NCI-H82 (cell line): ENCODE results near the gene POLE2.
"Not testable (repeated sequence)": the region's sequence is repeated elsewhere in the genome, so short reads cannot be mapped to it uniquely, and the experiment has no call there.

Experiments used
- DNase-seq: peaks from one replicate; lab custom pipeline; 2025; lab: John Stamatoyannopoulos, UW

POLE2 gene, protein sequence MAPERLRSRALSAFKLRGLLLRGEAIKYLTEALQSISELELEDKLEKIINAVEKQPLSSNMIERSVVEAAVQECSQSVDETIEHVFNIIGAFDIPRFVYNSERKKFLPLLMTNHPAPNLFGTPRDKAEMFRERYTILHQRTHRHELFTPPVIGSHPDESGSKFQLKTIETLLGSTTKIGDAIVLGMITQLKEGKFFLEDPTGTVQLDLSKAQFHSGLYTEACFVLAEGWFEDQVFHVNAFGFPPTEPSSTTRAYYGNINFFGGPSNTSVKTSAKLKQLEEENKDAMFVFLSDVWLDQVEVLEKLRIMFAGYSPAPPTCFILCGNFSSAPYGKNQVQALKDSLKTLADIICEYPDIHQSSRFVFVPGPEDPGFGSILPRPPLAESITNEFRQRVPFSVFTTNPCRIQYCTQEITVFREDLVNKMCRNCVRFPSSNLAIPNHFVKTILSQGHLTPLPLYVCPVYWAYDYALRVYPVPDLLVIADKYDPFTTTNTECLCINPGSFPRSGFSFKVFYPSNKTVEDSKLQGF

DNA sequence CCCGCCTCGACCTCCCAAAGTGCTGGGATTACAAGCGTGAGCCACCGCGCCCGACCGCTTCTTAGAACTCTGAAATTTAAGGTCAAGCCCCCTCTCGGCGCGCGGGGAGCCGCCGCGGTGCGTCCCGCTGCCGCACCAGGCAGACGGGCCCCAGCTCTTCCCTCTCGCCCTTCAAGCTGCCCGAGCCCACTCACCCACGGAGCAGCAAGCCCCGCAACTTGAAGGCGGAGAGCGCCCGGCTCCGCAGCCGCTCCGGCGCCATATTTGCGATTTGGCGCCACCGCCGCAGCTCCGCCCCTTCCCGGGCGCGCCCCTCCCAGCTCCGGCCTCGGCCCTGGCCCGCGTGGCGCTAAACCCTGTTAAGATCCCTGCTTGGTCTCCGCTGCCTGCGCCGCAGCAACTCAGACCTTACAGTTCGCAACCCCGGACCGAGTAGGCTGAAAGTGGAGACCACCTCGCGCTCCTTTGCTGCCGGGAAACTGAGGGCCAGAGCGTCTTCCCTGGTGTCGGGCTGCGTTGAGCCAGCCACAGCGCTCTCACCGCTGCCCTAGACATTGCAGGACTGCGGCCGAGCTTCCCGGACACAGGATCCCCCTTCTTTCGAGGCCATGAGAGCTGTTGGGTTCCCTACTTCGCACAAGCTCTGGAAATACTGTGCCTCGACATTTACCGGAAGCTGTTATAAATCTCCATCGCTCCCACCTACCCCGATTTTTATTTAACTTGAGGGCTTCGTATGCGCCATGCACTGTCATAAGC is at the start of gene POLE2:
POLE2 (minus strand) TSS at position 273 of the 759 bp plus-strand sequence; CDS start at position 262, 11 bp downstream.
- DNase-seq, result peak; percentile 86

DNA sequence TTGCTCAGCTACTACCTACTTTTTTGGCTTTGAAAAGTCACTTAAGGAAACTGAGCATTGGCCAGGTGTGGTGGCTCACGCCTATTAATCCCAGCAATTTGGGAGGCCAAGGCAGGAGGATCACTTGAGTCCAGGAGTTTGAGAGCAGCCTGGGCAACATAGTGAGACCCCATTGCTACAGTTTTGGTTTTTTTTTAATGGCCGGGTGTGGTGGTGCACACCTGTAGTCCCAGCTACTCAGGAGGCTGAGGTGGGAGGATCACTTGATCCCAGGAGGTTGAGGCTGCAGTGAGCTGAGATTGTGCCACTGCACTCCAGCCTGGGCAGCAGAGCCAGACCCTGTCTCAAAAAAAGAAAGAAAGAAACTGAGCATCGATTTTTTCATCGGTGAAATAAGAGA is 47.7 kb upstream of the POLE2 start:
- DNase-seq, result not testable (repeated sequence)

DNA sequence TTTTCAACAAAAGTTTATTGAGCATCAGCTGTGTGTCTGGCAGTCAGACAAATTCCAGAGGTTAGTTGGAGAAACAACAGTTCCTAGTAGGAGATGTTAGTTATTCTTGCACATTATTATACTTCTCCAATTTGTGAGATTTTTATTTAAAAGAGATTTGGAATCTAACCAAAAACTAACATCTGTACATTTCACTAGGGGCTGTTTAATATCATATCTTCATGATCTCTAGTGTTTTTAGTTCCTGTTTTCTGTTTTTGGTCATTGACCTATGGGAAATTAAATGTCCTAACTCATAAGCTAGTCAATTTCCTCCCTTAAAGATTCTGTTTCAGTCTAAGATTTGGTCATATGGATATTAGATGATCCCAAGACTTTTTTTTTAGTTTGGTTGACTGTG is 45.8 kb upstream of the POLE2 start:
- no peak for DNase-seq

DNA sequence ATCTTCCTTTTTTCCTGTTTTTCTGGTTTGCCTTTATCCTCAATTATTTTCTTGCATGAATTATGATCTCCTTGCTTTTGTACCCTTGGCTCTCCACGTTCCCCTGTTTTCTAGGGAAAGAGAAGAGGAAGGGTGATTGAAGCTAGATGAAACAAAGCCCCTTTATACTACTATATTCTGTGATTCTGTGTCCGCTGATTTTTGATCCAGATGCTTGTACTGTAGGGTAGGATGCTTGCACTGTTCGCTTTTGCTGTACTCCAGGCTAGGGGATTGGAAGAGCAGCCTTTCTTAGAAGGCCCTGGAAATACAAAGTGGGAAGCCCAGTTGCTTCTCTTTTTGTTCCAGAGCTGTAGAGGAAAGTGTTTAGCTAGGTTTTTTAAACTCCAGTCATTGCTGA is 44.9 kb upstream of the POLE2 start:
- no peak for DNase-seq

DNA sequence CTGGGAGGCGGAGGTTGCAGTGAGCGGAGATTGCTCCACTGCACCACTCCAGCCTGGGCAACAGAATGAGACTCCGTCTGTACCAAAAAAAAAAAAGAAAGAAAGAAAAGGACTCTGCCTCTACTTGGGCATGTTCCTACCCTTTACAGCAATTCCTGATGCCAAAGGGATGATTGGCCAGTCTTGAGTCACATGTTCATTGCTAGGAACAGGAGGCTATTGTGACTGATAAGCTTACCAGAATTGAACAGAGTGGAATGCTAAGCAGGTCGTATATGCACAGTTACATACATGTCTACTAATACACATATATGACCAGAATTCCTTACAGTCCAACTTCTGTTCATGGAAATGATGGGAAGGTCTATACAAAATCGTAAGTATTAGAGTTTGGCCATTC is 39.2 kb upstream of the POLE2 start:
- no peak for DNase-seq

DNA sequence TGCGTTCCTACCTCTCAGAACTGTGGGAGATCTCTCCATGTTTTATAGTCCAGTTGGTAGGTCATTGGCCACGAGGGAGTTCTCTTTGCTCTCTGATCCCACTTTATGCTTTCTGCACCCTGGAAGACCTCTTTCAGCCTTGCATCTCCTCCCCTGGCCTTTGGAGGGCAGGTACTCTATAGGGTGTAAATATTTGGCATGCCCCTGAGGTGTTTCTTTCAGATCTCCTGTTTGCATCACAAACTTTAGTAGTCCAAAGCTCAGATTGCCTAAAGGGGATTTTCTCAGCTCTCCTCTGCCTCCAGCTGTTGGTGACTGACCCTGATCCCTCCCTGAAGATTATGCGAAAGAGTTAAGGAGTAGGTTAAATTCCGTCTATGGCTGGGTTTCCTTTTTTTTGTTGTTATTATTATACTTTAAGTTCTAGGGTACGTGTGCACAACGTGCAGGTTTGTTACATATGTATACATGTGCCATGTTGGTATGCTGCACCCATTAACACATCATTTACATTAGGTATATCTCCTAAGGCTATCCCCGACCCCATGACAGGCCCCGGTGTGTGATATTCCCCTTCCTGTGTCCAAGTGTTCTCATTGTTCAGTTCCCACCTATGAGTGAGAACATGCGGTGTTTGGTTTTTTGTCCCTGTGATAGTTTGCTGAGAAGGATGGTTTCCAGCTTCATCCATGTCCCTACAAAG is 33.9 kb upstream of the POLE2 start:
- DNase-seq, result not testable (repeated sequence)

DNA sequence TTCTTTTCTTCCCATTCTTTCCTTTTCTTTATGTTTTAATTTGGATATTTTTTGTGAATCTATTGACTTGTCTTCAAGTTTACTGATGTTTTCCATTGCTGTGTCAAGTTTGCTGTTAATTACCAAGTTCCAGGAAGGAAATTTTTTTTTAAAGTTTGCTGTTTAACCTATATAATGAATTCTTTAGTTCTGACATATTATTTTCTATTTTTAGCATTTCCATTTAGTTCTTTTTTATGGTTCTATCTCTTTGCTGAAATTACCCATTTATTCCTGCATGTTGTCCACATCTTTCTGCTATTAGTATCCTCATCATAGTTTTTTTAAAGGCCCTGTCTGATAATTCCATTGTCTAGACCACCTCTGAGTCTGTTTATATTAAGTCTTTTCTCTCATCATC is 32.7 kb upstream of the POLE2 start:
- no peak for DNase-seq

DNA sequence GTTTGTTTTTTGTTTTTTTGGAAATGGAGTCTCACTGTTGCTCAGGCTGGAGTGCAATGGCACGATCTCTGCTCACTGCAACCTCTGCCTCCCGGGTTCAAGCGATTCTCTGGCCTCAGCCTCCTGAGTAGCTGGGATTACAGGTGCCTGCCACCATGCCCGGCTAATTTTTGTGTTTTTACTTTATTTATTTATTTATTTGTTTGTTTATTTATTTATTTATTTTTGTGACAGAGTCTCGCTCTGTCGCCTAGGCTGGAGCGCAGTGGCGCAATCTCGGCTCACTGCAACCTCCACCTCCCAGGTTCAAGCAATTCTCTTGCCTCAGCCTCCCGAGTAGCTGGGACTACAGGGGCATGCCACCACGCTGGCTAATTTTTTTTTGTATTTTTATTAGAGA is 23.0 kb upstream of the POLE2 start:
- DNase-seq, result not testable (repeated sequence)

DNA sequence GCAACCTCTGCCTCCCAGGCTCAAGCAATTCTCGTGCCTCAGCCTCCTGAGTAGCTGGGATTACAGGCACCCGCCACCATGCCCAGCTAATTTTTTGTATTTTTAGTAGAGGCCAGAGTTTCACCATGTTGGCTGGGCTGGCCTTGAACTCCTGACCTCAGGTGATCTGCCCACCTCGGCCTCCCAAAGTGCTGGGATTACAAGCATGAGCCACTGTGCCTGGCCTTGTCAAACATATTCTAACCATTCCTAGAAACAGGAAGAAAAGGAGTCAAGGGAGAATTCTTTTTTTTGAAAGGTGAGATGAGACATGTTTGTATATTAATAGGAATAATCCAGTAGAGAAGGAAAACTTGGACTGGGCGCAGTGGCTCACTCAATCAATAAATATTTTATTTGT is 16.5 kb upstream of the POLE2 start:
- DNase-seq, result not testable (repeated sequence)

DNA sequence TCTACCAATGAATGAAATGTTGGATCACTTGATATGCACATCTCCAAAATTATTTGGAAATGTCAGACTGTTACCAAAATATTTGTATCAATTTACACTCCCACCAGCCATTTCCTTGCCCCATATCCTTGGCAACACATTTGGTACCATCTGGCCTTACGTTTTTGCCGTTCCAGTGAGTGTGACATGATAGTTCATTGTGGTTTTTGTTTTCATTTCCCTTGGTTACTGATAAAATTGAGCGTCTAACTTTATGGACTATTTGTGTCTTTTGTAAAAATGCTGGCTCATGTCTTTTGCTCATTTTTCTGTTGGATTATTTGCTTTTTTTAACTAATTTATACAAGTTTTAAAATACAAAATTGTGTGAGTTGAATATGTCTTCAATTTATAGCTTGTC is 16.0 kb upstream of the POLE2 start:
- no peak for DNase-seq

DNA sequence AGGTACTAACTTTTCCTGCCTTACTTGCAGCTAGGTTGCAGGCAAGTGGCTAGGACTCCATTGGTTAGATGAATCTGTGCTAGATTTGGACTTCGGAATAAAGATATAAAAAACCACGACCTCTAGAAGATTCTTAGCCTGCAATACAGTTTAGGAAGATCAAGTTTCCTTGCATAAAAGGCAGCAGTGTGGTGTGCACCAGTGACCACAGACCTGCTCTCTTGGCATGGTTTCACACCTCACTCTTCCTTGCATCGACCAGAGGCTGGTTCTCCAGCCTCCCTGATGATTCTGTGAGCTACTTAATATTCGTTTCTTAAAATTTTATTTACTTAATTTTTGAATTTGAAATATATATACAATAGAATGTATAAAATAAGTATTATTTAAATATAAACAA is 14.7 kb upstream of the POLE2 start:
- DNase-seq, result no peak

DNA sequence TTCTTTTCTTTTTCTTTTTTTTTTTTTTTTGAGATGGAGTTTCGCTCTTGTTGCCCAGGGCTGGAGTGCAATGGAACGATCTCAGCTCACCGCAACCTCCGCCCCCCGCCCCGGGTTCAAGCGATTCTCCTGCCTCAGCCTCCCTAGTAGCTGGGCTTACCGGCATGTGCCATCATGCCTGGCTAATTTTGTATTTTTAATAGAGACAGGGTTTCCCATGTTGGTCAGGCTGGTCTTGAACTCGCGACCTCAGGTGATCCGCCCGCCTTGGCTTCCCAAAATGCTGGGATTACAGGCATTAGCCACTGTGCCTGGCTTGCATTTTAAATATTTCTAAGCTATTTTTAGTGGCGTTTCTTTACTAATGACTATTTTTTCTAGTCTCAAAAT is 5.7 kb upstream of the POLE2 start:
- not testable (repeated sequence) for DNase-seq

DNA sequence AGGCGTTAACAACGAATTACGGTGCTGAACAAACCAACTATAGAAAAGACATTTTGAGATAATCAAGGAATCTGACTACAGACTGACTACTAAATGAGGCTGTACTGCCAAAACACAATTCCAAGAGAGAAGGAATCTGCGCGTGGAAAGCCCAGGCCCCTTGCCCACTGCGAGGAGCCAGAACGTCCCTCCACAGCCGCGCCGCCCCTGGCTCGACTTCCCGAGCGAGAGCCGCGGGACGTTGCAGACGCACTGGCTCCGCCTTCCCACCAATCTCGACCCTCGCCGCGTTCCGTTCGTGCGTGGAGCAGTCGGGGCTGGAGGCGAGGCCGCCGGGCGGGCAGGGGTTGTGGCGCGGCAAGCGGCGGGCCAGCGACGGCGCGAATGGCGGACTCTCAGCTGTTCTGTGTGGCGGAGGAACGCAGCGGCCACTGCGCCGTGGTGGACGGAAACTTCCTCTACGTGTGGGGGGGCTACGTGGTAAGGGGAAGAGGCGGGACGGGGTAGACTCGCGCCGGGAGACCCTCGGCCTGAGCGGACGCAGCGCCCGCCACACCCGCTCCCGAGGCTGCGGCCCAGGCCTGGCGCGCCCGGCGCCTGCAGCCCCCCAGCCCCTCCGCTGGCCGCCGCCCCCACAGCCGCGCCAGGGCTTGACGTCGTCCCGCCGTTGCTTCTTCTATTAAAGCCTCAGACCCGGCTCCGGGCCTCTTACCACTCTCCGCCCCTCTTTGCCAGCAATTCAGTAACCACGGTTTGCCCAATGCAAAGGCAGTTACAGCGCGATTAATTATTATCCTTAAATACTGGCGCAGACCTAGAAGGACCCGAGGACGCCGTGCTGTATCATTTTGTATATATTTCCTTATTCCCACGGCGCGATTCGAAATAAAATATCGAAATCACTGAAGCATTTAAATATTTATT is 5.1 kb upstream of the POLE2 start, which contains the start of gene KLHDC1:
KLHDC1 (plus strand) TSS at position 310 of the 924 bp plus-strand sequence; CDS start at position 385, 75 bp downstream.
- DNase-seq, result peak; percentile 79

DNA sequence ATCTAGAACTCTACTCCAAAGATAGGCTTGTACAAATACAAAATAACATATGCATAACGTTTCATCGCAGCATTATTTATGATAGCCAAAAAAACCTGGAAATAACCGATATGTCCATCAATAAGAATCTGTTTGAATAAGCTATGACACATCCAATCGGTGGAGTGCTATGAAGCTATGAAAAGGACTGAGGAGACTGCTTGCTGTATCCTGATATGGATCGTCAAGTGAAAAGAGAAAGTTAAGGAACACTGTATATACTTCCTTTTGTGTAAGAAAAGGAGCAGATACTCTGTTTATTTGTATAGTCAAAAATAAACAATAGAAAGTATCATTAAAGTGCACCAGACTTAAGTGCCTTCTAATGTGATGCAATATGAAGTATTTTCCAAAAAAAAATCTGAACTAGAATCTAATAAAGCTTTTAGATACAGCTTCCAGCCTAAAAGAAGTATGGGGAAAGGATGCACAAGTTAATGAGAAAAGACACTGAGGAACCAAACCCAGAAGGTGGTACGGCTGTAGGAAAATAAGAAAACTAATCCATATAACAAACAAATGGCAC is 4.3 kb upstream of the POLE2 start:
- DNase-seq, result no peak

DNA sequence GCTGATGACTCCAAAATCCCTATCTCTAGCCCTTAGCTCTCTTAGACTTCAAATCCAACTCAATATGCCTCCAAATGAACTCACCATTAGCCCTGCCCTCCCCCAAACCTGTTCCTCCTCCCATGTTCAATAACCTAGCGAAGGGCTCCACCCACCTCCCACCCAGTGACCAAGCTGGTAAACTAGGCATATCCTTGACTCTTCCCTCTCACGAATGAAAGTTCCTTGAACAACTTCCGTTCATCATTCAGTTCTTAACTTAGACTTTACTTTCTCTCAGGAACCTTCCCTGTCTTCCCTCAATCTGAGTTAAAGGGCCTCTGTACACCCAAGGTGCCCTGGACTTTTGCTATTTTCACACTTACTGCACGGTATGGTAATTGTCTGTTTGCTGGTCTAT is 3.0 kb upstream of the POLE2 start:
- peak; percentile 4 for DNase-seq

DNA sequence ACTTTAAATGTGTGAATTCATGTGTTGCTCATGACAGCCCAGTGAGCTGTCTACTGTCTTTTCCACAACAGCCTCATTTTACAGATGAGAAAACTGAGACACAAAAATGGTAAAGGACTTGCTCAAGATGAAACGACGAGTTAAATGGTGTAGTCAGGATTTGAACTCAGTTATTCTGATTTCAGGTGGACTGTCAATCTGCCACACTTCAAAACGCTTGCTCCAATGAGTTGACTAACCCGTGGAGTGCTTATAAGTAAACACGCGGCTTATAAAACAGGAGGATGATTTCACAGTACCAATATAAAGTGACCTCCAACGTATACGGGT is 652 bp upstream of the POLE2 start:
- no peak for DNase-seq

DNA sequence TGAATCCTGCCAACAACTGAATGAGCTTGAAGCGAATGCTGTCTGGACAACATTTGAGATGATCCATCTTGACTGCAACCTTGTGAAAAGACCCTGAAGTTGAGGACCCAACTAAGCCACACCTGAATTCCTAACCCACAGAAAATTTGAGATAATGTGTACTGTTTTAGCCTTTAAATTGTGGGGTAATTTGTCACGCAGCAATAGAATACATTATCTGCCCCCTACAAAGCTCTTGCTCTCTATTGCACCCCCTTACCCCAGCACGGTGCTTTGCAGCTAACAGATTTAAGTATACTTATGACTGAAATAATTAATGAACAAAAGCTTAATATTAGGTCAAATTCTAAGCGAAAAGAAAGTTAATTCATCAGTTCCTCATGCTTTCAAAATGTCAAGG is 1.6 kb downstream of the POLE2 start:
- DNase-seq, result no peak

DNA sequence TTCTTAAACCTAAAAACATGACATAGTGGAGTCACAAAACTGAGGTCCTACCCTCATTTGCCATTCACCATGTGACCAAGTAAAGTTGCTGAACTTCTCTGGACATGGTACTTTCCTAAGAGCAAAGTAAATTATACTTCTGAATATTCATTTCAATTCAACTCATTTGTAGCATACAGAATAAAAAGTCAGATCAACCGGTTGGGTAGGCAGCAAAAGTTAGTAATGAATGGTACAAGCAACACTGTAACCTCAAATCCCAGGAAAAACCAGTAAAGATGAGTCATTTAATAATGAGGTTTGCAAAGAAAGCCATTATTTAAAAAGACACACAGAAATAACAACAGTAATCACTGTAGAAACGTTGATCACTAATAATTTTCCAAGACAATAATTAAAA is 8.7 kb downstream of the POLE2 start:
- DNase-seq, result no peak

DNA sequence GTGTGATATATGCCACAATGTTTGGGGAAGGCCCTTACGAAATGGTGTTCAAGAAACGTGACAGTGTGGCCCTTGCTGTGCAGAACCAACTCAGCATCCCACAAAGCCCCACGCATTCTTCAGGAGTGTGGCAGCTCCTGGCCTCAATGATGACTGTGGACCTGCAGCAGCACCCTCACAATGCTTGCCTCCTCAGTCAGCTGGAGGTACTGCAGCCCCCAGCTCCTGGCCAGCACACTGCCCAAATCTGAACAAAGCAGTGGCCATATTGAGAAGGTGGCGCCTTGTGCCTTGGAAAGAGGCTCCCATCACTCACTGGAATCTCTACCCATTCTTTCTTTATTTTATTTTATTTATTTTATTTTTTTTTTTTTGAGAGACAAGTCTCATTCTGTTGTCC is 10.4 kb downstream of the POLE2 start:
- no peak for DNase-seq

DNA sequence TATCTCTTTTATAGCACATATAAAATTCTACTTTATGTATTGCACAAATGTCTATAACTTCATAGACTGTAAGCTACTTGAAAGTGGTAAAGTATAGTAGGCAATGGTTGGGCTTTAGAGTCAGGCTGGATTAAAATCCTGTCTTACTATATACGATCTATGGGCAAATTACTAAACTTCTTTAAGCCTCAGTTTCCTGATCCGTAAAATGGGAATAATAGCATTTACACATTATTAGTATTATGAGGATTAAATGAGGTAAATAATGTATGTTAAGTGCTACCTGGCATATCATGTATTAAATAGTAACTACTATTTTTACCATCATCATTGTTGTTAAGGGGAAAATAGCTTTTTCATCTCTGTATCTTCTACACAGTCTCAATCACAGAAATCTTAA is 14.4 kb downstream of the POLE2 start:
- no peak for DNase-seq

DNA sequence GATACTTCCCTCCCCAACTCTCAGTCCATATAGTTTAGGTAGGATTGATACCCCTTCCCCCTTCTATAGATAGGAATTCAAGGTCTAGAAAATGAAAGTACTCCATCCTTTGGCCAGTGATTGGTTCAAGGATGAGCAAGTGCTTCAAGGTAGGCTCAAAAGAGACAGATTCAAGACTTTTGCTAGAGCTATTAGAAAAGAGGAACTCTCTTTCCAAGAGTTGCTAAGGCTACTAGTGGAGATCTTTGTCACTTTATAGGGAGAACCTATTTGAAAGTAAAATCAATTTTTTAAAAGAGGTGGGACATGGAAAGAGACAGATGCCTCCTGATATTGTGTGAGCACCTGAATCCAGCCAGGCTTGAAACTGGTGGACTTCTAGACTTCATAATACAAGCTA is 17.5 kb downstream of the POLE2 start:
- no peak for DNase-seq
